ENCODE measurements around the gene WFDC10A.
"Not testable (repeated sequence)": the region's sequence is repeated elsewhere in the genome, so short reads cannot be mapped to it uniquely, and the experiment has no call there.

The WFDC10A gene

GRCh38 chr20:45649312-45649863 lies 19.8 kb downstream of the WFDC10A start:
- DNase-seq = no peak

GRCh38 chr20:45651726-45652125 lies 22.2 kb downstream of the WFDC10A start:
- not testable (repeated sequence) for DNase-seq

- DNase-seq = not testable (repeated sequence)
Measured at GRCh38 chr20:45657038-45657437, 27.5 kb downstream of the WFDC10A start.

- no peak for DNase-seq
Measured at GRCh38 chr20:45670139-45670538, 40.6 kb downstream of the WFDC10A start, which contains the start of gene WFDC11. TSS of gene WFDC11 (minus strand) at chr20:45670239. CDS start at chr20:45650600, 19,639 bp downstream.

GRCh38 chr20:45672765-45673164 lies 43.2 kb downstream of the WFDC10A start:
- no peak for DNase-seq

GRCh38 chr20:45679650-45680049 lies 50.1 kb downstream of the WFDC10A start:
- DNase-seq = no peak

Measured in activated effector memory CD4-positive, alpha-beta T cell treated with anti-CD3 and anti-CD28 coated beads, Interleukin-2, amount 50 U/mL, for 16 hours (primary cell).